GM12878 (cell line): ENCODE data around the gene NLGN3. TPM values are rescaled to one million over a fixed set of nuclear protein-coding genes. Genes with fewer than 3 reads are reported as not detected.

Experiments used
- ATAC-seq: fragments of 200-7000 bp; cut with Tn5 transposase; 3 replicates; pipeline ENCODE4 v1.9.1; 2020; ENCODE audit warnings: mild to moderate bottlenecking, moderate library complexity
- BruUV-seq: library from RNA; stranded (reverse); fragments of 400-500 nt; replicated peaks from 2 replicates; lab custom pipeline; 2021; lab: Mats Ljungman, UMichigan
- CTCF ChIA-PET: fragments of 300-600 bp; sonication (Branson Sonifier 250); formaldehyde crosslinking; extraction: SDS; loops from one replicate; lab custom pipeline; 2021; ENCODE audit warnings: inconsistent platforms; lab: Yijun Ruan, JAX
- POLR2A ChIA-PET: fragments of 350-600 bp; formaldehyde crosslinking; extraction: SDS; loops from one replicate; lab custom pipeline; 2021; ENCODE audit warnings: inconsistent platforms; lab: Charles Lee
- RAD21 ChIA-PET: fragments of 300-600 bp; sonication (Branson Sonifier 250); formaldehyde crosslinking; loops from one replicate; lab custom pipeline; 2023; ENCODE audit warnings: antibody characterized with exemption; ENCODE audit not compliant: unreplicated experiment; lab: Charles Lee
- SMC1A ChIA-PET: fragments of 300-600 bp; sonication (Branson Sonifier 250); formaldehyde crosslinking; loops from one replicate; lab custom pipeline; 2023; ENCODE audit not compliant: unreplicated experiment, uncharacterized antibody; lab: Charles Lee
- DNase-seq: peaks from one replicate; pipeline ENCODE4 v3.0.0-alpha.2; 2011; ENCODE audit warnings: low read depth, low spot score
- FAIRE-seq: peaks from 3 replicates; lab custom pipeline; 2011; peaks lifted over from hg19 to GRCh38; lab: Jason Lieb, UNC
- H2AFZ ChIP-seq: 2 replicates; pipeline ENCODE4 v1.6.0; 2011; ENCODE audit warnings: low read depth, low read length, control low read depth; ENCODE audit not compliant: control insufficient read depth
- H3K27ac ChIP-seq: 2 replicates; pipeline ENCODE4 v1.5.1; 2011; ENCODE audit warnings: control low read depth; ENCODE audit not compliant: control insufficient read depth, insufficient read depth
- H3K27me3 ChIP-seq, 2 experiments: replicated peaks in 1 of 2; 2 replicates each; pipeline versions ENCODE4 v1.6.0 to v1.6.1; 2011; ENCODE audit warnings: low read length in 1 of 2; ENCODE audit not compliant: control insufficient read depth in 2 of 2, insufficient read depth in 2 of 2
- H3K36me3 ChIP-seq, 2 experiments: 2 replicates each; pipeline ENCODE4 v1.5.1; 2011; ENCODE audit warnings: low read length in 1 of 2; ENCODE audit not compliant: control insufficient read depth in 2 of 2, insufficient read depth in 2 of 2
- H3K4me1 ChIP-seq: 2 replicates; pipeline ENCODE4 v1.6.1; 2011; ENCODE audit warnings: mild to moderate bottlenecking, low read length, moderate library complexity, mixed read lengths; ENCODE audit not compliant: control insufficient read depth, insufficient read depth
- H3K4me2 ChIP-seq: 2 replicates; pipeline ENCODE4 v1.6.0; 2011; ENCODE audit warnings: control low read depth; ENCODE audit not compliant: control insufficient read depth, insufficient read depth
- H3K4me3 ChIP-seq: fragments of 200-600 bp; sonication (generic); 2 replicates; pipeline ENCODE4 v1.5.1; 2016
- H3K79me2 ChIP-seq: 2 replicates; pipeline ENCODE4 v1.6.0; 2011; ENCODE audit warnings: low read length; ENCODE audit not compliant: control insufficient read depth, insufficient read depth
- H3K9ac ChIP-seq: 2 replicates; pipeline ENCODE4 v1.8.0; 2011; ENCODE audit warnings: low read length, control low read depth, mixed read lengths; ENCODE audit not compliant: control insufficient read depth, insufficient read depth
- H3K9me3 ChIP-seq: replicated peaks from 3 replicates; pipeline ENCODE4 v1.5.1; 2011; ENCODE audit warnings: mild to moderate bottlenecking, low read length; ENCODE audit not compliant: control insufficient read depth, insufficient read depth
- H4K20me1 ChIP-seq: 2 replicates; pipeline ENCODE4 v1.6.0; 2011; ENCODE audit not compliant: control insufficient read depth, insufficient read depth
- EGR1 ChIP-seq, 2 experiments: IDR thresholded peaks; 1 replicate in 1 of 2; 2 replicates in 1 of 2; pipeline ENCODE4 v1.6.1; 2011 to 2012; ENCODE audit warnings: low read depth in 2 of 2, low read length in 2 of 2, borderline replicate concordance in 1 of 2, mild to moderate bottlenecking in 1 of 2, moderate library complexity in 1 of 2
- EZH2 ChIP-seq: IDR thresholded peaks from 2 replicates; pipeline ENCODE4 v1.6.1; 2012; ENCODE audit warnings: low read depth, mild to moderate bottlenecking, control low read depth, inconsistent platforms, low read length, borderline replicate concordance; ENCODE audit not compliant: control insufficient read depth
- FOS ChIP-seq: IDR thresholded peaks from 3 replicates; pipeline ENCODE4 v1.6.1; 2011; ENCODE audit warnings: borderline replicate concordance; ENCODE audit not compliant: insufficient read length; ENCODE audit errors: extremely low read depth
- HDAC2 ChIP-seq: fragments of 200-600 bp; sonication (generic); IDR thresholded peaks from 2 replicates; pipeline ENCODE4 v1.6.1; 2017
- RAD21 ChIP-seq: IDR thresholded peaks from 2 replicates; pipeline ENCODE4 v1.6.1; 2011; ENCODE audit warnings: mild to moderate bottlenecking, low read depth, low read length, moderate library complexity; ENCODE audit not compliant: insufficient read depth
- REST ChIP-seq: IDR thresholded peaks from 2 replicates; pipeline ENCODE4 v1.6.1; 2012; ENCODE audit warnings: mild to moderate bottlenecking, low read depth, low read length
- SMARCA5 ChIP-seq: fragments of 450-650 bp; IDR thresholded peaks from 2 replicates; pipeline ENCODE4 v1.6.1; 2017; ENCODE audit warnings: mild to moderate bottlenecking
- TBL1XR1 ChIP-seq: IDR thresholded peaks from 2 replicates; pipeline ENCODE4 v1.6.1; 2012; ENCODE audit warnings: low read depth, low read length, improper control_type of control experiment
- WGBS: methylation state at CpG from one replicate; pipeline ENCODE4 v1.1.6; 2016; ENCODE audit warnings: low lambda C conversion rate; ENCODE audit not compliant: insufficient replicate concordance, insufficient coverage; ENCODE audit errors: missing lambda C conversion rate; 5-methylcytosine and 5-hydroxymethylcytosine counted together
- in situ Hi-C: fragments of 300-500 bp; cut with MboI; formaldehyde crosslinking; loops from 9 replicates; pipeline ENCODE4 v1.14.3; 2018; ENCODE audit warnings: mixed read lengths
- intact Hi-C: fragments of 100-400 bp; cut with micrococcal nuclease; formaldehyde crosslinking; loops from one replicate; pipeline ENCODE4 v1.14.2; 2022; ENCODE audit not compliant: unreplicated experiment
- polyA plus RNA-seq, 11 experiments: library from polyadenylated mRNA; depleted of rRNA in 4 of 11; unstranded in 6 of 11; stranded (reverse) in 5 of 11; fragments of >200 nt; fragmentation: Nextera tagmentation in 4 of 11; fragmentation: Illumina TruSeq in 1 of 11; extraction: Ambion mirVana in 4 of 11; extraction: Trizol in 1 of 11; gene quantifications; 1 replicate in 1 of 11; 2 replicates in 10 of 11; pipeline versions ENCODE4 v1.2.1 to v1.2.3, GENCODE V29; 2011 to 2016; ENCODE audit warnings: inconsistent platforms in 2 of 11, missing spikeins in 2 of 11, low read depth in 1 of 11
- total RNA-seq, 4 experiments: library from RNA; depleted of rRNA in 3 of 4; stranded (reverse); fragments of >200 nt in 3 of 4; fragmentation: Illumina TruSeq in 1 of 4; extraction: Trizol in 1 of 4; gene quantifications; 2 replicates each; pipeline versions ENCODE4 v1.2.1 to v1.2.3, GENCODE V29; 2013 to 2021

The NLGN3 gene
- total and polyA plus RNA-seq, 10 of the 15 experiments (the other 5 are each of a cell fraction or from before 2014, with no cell fraction given): 0.07 to 0.73 (median 0.28) TPM

GRCh38 chrX:71168134-71168533, 23.5 kb downstream of the NLGN3 start (continued):
- TF ChIP-seq REST (no peak), SMARCA5 (no peak), EZH2 (no peak), EGR1 (IDR thresholded peaks at IDR 0.05; ENCODE audit: borderline replicate concordance in 1 of 2, low read depth in 2 of 2, low read length in 2 of 2) (no peak)

GRCh38 chrX:71169586-71169985, 24.9 kb downstream of the NLGN3 start:
- H3K27me3 ChIP-seq: no peaks in the 10 kb centered on the region
- H3K4me1 ChIP-seq: no peaks in the 10 kb centered on the region
- FAIRE-seq: no peak
- 77% methylated on average over 22 of the region's 22 CpGs for WGBS
- H4K20me1 ChIP-seq: no peaks in the 10 kb centered on the region
- DNase-seq: no peak
- H3K36me3 ChIP-seq: no peaks in the 10 kb centered on the region; a peak in 2 of 4 replicates
- H3K9me3 ChIP-seq: no peaks in the 10 kb centered on the region
- no peak for TF ChIP-seq RAD21
- TF ChIP-seq TBL1XR1: no peak
- TF ChIP-seq FOS: no peak
- no peak for TF ChIP-seq HDAC2
- TF ChIP-seq, all 136 proteins: peak for 0
- no peak for ATAC-seq
- CTCF ChIA-PET: no interaction called here
- Histone ChIP-seq H3K4me2 (no peak overlapping the region), H3K79me2 (no peaks in the 10 kb centered on the region), H3K27ac (no peak overlapping the region), H3K4me3 (no peak overlapping the region), H2AFZ (no peak overlapping the region), H3K9ac (no peak overlapping the region)
- in situ Hi-C loops (no loop called here), intact Hi-C loops (no loop called here)
- no TSS peak for BruUV-seq
- SMC1A ChIA-PET: no interaction called here
- RAD21 ChIA-PET: no interaction called here
- POLR2A ChIA-PET: no interaction called here
